Measurements from ENCODE around the gene SHLD2.
"Not testable (repeated sequence)": the region's sequence is repeated elsewhere in the genome, so short reads cannot be mapped to it uniquely, and the experiment has no call there.

GRCh38 chr10:87200924-87201323 is 105.9 kb downstream of the SHLD2 start:
- not testable (repeated sequence) for TF ChIP-seq CTCF (IDR thresholded peaks at IDR 0.05); SIN3A (IDR thresholded peaks at IDR 0.05; ENCODE audit: borderline replicate concordance, insufficient read depth, low read depth, low read length); POLR2AphosphoS5 (IDR thresholded peaks at IDR 0.05; ENCODE audit: low read depth, low read length); REST (IDR thresholded peaks at IDR 0.05; ENCODE audit: insufficient read depth in 1 of 2, low read depth in 2 of 2, low read length in 1 of 2); TCF7L2 (IDR thresholded peaks at IDR 0.05; ENCODE audit: low read depth, low read length)
